IPS-20b (cell line): ENCODE results near the gene SPATA22.
"Not testable (repeated sequence)": the region's sequence is repeated elsewhere in the genome, so short reads cannot be mapped to it uniquely, and the experiment has no call there.

Source experiments
- H3K27ac ChIP-seq: one replicate; pipeline ENCODE4 v1.5.1; 2013; ENCODE audit warnings: low read length
- H3K27me3 ChIP-seq: 2 replicates; pipeline ENCODE4 v1.6.1; 2013; ENCODE audit warnings: mild to moderate bottlenecking, low read length, inconsistent platforms; ENCODE audit not compliant: insufficient read depth
- H3K36me3 ChIP-seq: 2 replicates; pipeline ENCODE4 v1.6.1; 2013; ENCODE audit warnings: low read depth, mild to moderate bottlenecking, inconsistent platforms, low read length, moderate library complexity; ENCODE audit not compliant: insufficient read depth
- H3K4me1 ChIP-seq: 2 replicates; pipeline ENCODE4 v1.6.1; 2013; ENCODE audit warnings: mild to moderate bottlenecking, control low read depth, inconsistent platforms, low read length, moderate library complexity; ENCODE audit not compliant: insufficient read depth
- H3K4me3 ChIP-seq: 2 replicates; pipeline ENCODE4 v1.5.1; 2013; ENCODE audit warnings: mild to moderate bottlenecking, low read length, inconsistent platforms
- H3K9ac ChIP-seq: 2 replicates; pipeline ENCODE4 v1.6.1; 2013; ENCODE audit warnings: low read depth, mild to moderate bottlenecking, inconsistent platforms, low read length, moderate library complexity
- H3K9me3 ChIP-seq: 2 replicates; pipeline ENCODE4 v1.6.1; 2013; ENCODE audit warnings: mild to moderate bottlenecking, low read depth, low read length, inconsistent platforms; ENCODE audit not compliant: insufficient read depth

The SPATA22 gene

DNA sequence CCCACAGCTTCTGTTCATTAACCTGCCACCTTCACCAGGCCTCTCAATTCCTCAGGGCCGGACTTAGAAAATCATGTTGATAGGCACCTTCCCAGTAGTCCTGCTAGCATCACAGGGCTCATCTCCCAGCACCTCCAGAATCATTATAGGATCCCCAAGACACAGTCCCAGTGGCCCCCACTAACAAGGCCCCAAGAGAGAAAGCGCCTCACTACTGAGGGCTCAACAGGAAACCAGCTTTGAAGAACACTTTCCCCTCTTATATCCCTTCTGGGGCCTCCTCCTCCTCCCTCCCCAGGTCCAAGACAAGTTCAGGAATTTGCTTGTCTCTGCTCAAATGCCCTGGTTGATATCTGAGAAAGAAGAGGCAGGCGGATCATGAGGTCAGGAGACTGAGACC, 60.5 kb downstream of the SPATA22 start, which contains the start of gene OR3A3:
OR3A3 (plus strand) TSS at position 301 of the 400 bp plus-strand sequence.
- Histone ChIP-seq H3K9me3 (peaks cover 31% of the 10 kb centered on the region), H3K36me3 (no peaks in the 10 kb centered on the region), H3K27ac (no peak within 1 kb of the TSS), H3K4me3 (no peak within 1 kb of the TSS), H3K9ac (no peak within 1 kb of the TSS), H3K4me1 (no peaks in the 10 kb centered on the region), H3K27me3 (no peaks in the 10 kb centered on the region)

DNA sequence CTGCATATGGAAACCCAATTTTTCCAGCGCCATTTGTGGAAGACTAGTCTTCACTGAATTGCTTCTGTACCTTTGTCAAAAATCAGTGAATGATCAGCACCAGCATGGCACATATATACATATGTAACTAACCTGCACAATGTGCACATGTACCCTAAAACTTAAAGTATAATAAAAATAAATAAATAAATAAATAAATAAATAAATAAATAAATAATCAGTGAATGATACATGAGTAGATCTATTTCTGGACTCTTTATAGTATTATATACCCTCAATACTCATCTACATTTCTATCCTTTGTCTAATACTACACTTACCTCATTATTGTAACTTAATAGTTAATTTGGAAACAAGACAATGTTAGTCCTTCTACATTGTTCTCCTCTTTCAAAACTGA, 67.8 kb downstream of the SPATA22 start:
- H3K36me3 ChIP-seq, H3K9ac ChIP-seq, H3K4me3 ChIP-seq, H3K27ac ChIP-seq, H3K4me1 ChIP-seq: not testable (repeated sequence)
- Histone ChIP-seq H3K9me3 (peaks cover 26% of the 10 kb centered on the region), H3K27me3 (peaks cover 12% of the 10 kb centered on the region; the same call in 1 of the 2 replicates)

DNA sequence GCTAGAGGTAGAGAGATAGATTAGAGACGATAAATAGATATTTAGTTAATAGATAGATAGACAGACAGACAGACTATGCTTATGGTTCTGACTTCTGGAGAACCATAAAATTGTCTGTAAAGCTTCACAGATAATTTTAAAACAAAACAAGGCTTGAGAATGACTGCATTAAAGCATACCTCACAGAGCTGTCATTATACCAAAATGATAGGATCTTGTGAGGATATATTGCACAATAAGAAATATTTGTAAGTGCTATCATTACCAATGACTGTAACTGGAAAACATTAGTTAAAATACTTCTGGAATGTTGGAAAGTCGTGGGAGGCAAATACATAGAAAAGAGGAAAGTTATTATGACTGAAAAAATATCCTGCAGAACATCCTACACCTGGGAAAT, 69.8 kb downstream of the SPATA22 start:
- Histone ChIP-seq H3K36me3 (no peaks in the 10 kb centered on the region), H3K4me3 (no peak overlapping the region), H3K9ac (no peak overlapping the region), H3K9me3 (peaks cover 8% of the 10 kb centered on the region; the same call in 1 of the 2 replicates), H3K27me3 (peaks cover 12% of the 10 kb centered on the region; the same call in 1 of the 2 replicates), H3K4me1 (no peaks in the 10 kb centered on the region), H3K27ac (no peak overlapping the region)

DNA sequence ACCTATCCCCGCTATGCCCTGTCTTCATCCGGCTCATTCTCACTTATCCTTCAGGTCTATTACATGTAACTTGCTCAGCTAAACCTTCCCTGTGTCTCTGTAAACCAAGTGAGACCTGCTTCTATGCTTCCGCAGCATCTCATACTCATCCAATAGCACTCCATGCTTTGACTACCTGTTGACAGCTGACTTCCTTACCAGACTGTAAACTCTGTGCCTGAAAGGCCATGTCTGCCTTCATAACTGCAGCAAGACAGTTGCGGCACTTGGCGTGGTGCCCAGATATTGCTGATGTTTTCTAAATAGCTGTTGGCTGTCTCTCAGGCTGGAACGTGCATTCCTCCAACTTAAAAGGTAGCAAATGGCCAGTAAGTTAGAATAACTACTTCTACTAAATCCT, 71.6 kb downstream of the SPATA22 start:
- H3K4me3 ChIP-seq = no peak overlapping the region
- no peaks in the 10 kb centered on the region for H3K36me3 ChIP-seq
- H3K9me3 ChIP-seq = no peaks in the 10 kb centered on the region
- H3K9ac ChIP-seq = no peak overlapping the region
- H3K27me3 ChIP-seq = peaks cover 12% of the 10 kb centered on the region; the same call in 1 of the 2 replicates
- H3K27ac ChIP-seq = no peak overlapping the region
- no peaks in the 10 kb centered on the region for H3K4me1 ChIP-seq

- Histone ChIP-seq H3K27ac (no peak within 1 kb of the TSS), H3K9ac (no peak within 1 kb of the TSS), H3K36me3 (no peaks in the 10 kb centered on the region), H3K4me3 (no peak within 1 kb of the TSS), H3K9me3 (no peaks in the 10 kb centered on the region), H3K4me1 (no peaks in the 10 kb centered on the region), H3K27me3 (peaks cover 9% of the 10 kb centered on the region; the same call in 1 of the 2 replicates)
Observed at GRCh38 chr17:3398310-3398709, 73.3 kb downstream of the SPATA22 start, which contains the start of gene OR1E1. Gene OR1E1, minus strand, starts transcription at chr17:3398410. Its CDS starts 0 bp downstream, at chr17:3398410.

- not testable (repeated sequence) for H3K9ac ChIP-seq, H3K4me1 ChIP-seq, H3K9me3 ChIP-seq, H3K4me3 ChIP-seq, H3K27ac ChIP-seq, H3K27me3 ChIP-seq, H3K36me3 ChIP-seq
Observed at GRCh38 chr17:3397801-3398200, 73.8 kb downstream of the SPATA22 start.
